A673 (cell line): ENCODE measurements around the gene CNNM4.

Experiments used
- EZH2 ChIP-seq: fragments of 200-600 bp; sonication (generic); IDR thresholded peaks from 2 replicates; pipeline ENCODE4 v1.6.1; 2017; ENCODE audit warnings: borderline replicate concordance, low read depth, mild to moderate bottlenecking, mixed read lengths, antibody characterized with exemption, low read length; ENCODE audit not compliant: poor library complexity, severe bottlenecking
- TF ChIP-seq, protein P1 (sequence below): fragments of 300-800, 200-600 bp; sonication (generic); conservative IDR thresholded peaks from 2 replicates; pipeline ENCODE4 v1.5.1; 2017; ENCODE audit warnings: low read depth, mild to moderate bottlenecking, antibody characterized with exemption, low read length, moderate library complexity, mixed read lengths

DNA sequence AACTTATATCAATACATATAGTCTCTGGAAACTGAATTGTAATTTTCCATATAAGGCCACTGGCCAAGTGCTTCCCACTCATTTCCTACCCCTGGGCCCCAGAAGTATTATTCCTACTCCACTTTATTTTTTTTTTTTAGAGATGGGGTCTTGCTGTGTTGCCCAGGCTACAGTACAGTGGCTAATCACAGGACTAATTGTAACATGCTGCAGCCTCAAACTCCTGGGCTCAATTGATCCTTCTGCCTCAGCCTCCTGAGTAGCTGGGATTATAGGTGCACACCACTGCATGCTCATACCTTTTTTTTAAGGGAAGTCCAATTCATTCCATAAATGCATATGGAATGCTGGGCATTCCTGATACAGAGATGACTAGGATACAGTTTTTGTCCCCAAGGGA is 6.4 kb upstream of the CNNM4 start:
- TF ChIP-seq, protein P1, sequence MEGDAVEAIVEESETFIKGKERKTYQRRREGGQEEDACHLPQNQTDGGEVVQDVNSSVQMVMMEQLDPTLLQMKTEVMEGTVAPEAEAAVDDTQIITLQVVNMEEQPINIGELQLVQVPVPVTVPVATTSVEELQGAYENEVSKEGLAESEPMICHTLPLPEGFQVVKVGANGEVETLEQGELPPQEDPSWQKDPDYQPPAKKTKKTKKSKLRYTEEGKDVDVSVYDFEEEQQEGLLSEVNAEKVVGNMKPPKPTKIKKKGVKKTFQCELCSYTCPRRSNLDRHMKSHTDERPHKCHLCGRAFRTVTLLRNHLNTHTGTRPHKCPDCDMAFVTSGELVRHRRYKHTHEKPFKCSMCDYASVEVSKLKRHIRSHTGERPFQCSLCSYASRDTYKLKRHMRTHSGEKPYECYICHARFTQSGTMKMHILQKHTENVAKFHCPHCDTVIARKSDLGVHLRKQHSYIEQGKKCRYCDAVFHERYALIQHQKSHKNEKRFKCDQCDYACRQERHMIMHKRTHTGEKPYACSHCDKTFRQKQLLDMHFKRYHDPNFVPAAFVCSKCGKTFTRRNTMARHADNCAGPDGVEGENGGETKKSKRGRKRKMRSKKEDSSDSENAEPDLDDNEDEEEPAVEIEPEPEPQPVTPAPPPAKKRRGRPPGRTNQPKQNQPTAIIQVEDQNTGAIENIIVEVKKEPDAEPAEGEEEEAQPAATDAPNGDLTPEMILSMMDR, result no peak
- no peak for TF ChIP-seq EZH2
